Ectodermal cell (in vitro differentiated cells): ENCODE results near the gene CBX6.

Experiments used
- H3K27ac ChIP-seq: 2 replicates; pipeline ENCODE4 v1.7.0; 2013; ENCODE audit warnings: mild to moderate bottlenecking, low read depth, low read length; ENCODE audit not compliant: insufficient read depth, poor library complexity, severe bottlenecking
- H3K27me3 ChIP-seq: 2 replicates; pipeline ENCODE4 v1.7.0; 2013; ENCODE audit warnings: mild to moderate bottlenecking, low read length; ENCODE audit not compliant: insufficient read depth, control insufficient read depth, poor library complexity, severe bottlenecking
- H3K36me3 ChIP-seq: one replicate; pipeline ENCODE4 v1.7.0; 2013; ENCODE audit warnings: low read length; ENCODE audit not compliant: control insufficient read depth, insufficient read depth
- H3K4me1 ChIP-seq: one replicate; pipeline ENCODE4 v1.7.0; 2013; ENCODE audit warnings: low read length; ENCODE audit not compliant: control insufficient read depth, insufficient read depth
- H3K4me3 ChIP-seq: 2 replicates; pipeline ENCODE4 v1.7.0; 2013; ENCODE audit warnings: low read depth, low read length, control low read depth; ENCODE audit not compliant: insufficient read depth
- H3K9me3 ChIP-seq: 2 replicates; pipeline ENCODE4 v1.7.0; 2013; ENCODE audit warnings: mild to moderate bottlenecking, low read length, moderate library complexity; ENCODE audit not compliant: control insufficient read depth
- WGBS, 2 experiments: methylation state at CpG; one replicate each; pipeline ENCODE4 v1.1.7; 2013; ENCODE audit warnings: missing lambda C conversion rate in 2 of 2; 5-methylcytosine and 5-hydroxymethylcytosine counted together

The CBX6 gene

DNA sequence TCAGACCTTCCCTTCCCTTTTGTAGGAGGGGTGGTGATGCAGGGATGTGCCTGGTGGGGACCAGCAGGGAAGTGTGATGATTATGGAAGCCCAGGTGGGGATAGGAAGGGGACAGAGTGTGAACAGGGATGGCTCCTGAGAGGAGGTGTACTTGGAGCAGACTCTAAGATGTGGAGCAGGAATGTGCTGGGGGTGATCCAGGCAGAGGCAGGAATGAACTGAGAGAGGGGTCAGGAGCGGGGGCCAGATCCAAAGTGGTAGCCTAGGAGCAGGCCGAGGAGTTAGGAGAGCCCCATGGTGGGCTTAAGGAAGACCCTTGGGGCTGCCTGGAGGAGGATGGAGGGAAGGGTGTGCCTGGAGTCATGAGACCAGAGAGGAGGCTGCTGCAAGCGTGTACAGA is 31.9 kb downstream of the CBX6 start:
- no peaks in the 10 kb centered on the region for H3K4me1 ChIP-seq
- no peak overlapping the region for H3K27ac ChIP-seq
- no peaks in the 10 kb centered on the region for H3K9me3 ChIP-seq
- H3K27me3 ChIP-seq, result peaks cover 57% of the 10 kb centered on the region
- no peaks in the 10 kb centered on the region for H3K36me3 ChIP-seq
- H3K4me3 ChIP-seq, result no peak overlapping the region
- WGBS, 2 experiments, result 87 to 90% methylated on average over 3 of the region's 3 CpGs

DNA sequence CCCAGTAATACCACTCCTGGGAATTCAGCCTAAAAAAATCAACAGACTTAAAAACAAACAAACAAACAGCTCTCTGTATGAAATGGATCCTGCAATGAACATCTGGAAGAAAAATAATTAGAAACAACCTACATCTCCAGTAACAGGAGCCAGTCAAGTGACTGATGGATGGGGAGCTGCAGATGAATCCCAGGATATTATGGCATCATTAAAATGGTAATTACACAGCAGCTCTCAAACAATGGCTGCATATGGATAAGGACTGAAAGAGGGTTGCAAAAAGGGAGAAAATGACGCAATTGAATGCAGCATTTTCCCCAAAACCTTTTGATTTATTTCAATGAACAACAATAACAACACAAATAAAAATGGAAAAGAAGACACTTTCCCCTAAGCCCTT is 32.3 kb downstream of the CBX6 start:
- Histone ChIP-seq H3K4me1 (no peaks in the 10 kb centered on the region), H3K27me3 (peaks cover 52% of the 10 kb centered on the region), H3K9me3 (no peaks in the 10 kb centered on the region), H3K36me3 (no peaks in the 10 kb centered on the region), H3K4me3 (no peak overlapping the region), H3K27ac (no peak overlapping the region)
- 80 to 82% methylated on average over 1 of the region's 1 CpG for WGBS, 2 experiments

- H3K4me3 ChIP-seq, result no peak overlapping the region
- H3K9me3 ChIP-seq, result no peaks in the 10 kb centered on the region
- peaks cover 35% of the 10 kb centered on the region for H3K27me3 ChIP-seq
- H3K4me1 ChIP-seq, result no peaks in the 10 kb centered on the region
- H3K27ac ChIP-seq, result no peak overlapping the region
- no peaks in the 10 kb centered on the region for H3K36me3 ChIP-seq
- WGBS, 2 experiments, result 91 to 92% methylated on average over 6 of the region's 6 CpGs
These were observed 34.5 kb downstream of the CBX6 start for GRCh38 chr22:38837414-38837928.

GRCh38 chr22:38835888-38836301 is 36.1 kb downstream of the CBX6 start:
- H3K9me3 ChIP-seq, result no peaks in the 10 kb centered on the region
- no peaks in the 10 kb centered on the region for H3K36me3 ChIP-seq
- no peak overlapping the region for H3K27ac ChIP-seq
- H3K4me1 ChIP-seq, result no peaks in the 10 kb centered on the region
- no peak overlapping the region for H3K4me3 ChIP-seq
- WGBS, 2 experiments, result 46 to 51% methylated on average over 19 of the region's 19 CpGs
- peaks cover 19% of the 10 kb centered on the region for H3K27me3 ChIP-seq

GRCh38 chr22:38834991-38835390 is 37.0 kb downstream of the CBX6 start:
- Histone ChIP-seq H3K4me1 (no peaks in the 10 kb centered on the region), H3K36me3 (no peaks in the 10 kb centered on the region), H3K4me3 (no peak overlapping the region), H3K9me3 (no peaks in the 10 kb centered on the region), H3K27me3 (peaks cover 10% of the 10 kb centered on the region), H3K27ac (no peak overlapping the region)
- 96 to 99% methylated on average over 5 of the region's 5 CpGs for WGBS, 2 experiments

DNA sequence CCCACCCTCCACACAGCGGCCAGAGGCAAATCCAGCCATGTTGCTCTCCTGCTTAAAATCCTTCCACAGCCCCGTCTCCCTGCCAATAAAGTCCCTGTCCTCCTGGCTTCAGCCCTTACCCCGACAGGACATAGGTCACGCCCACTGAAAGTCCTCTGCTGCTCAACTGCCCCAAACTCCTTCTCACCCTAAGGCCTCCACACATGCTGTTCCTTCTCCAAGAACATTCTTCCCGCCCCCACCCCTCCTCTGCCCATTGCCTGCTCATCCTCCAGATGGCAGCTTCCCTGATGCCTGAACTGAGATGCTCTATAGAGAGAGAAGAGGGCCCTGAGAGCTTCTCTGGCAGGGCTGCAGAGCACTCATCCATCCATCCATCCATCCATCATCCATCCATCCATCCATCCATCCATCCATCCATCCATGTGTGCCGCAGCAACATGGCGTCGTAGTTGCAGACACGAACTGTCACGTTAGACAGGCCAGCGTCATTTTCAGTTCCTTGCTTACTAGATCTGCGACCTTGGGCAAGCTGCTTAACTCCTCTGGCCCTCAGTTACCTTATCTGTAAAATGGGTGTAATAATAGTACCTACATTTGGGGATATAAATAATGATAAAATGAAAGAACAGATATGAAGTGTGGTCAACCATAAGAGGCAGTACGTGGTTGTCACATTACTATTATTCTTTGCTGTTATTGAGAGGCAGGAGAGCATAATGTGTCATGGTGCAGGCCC is 37.6 kb downstream of the CBX6 start:
- Histone ChIP-seq H3K27ac (no peak overlapping the region), H3K27me3 (peaks cover 10% of the 10 kb centered on the region), H3K4me1 (no peaks in the 10 kb centered on the region), H3K9me3 (no peaks in the 10 kb centered on the region), H3K4me3 (no peak overlapping the region), H3K36me3 (no peaks in the 10 kb centered on the region)
- 89 to 91% methylated on average over 13 of the region's 13 CpGs for WGBS, 2 experiments

DNA sequence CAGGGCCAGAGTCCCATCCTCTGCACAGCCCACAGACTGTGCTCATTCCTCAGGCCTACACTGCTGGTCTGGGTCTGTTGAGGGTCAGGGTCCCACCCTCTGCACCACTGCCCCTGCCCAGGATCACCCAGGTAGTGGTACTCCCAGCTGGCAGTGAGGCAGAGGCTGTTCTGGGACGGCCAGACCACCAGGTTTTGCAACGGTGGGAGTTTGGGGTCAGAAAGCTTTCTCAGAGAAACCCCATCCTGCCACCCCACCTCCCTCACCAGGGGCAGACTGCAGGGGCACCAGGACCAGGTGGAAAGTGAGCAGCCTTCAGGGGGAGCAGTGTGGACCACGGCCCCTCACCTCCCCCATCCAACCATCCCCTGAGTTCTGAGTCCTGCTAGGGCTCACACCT is 39.0 kb downstream of the CBX6 start:
- H3K36me3 ChIP-seq, result no peaks in the 10 kb centered on the region
- no peak overlapping the region for H3K4me3 ChIP-seq
- peaks cover 10% of the 10 kb centered on the region for H3K27me3 ChIP-seq
- 83 to 93% methylated on average over 3 of the region's 3 CpGs for WGBS, 2 experiments
- H3K4me1 ChIP-seq, result no peaks in the 10 kb centered on the region
- no peak overlapping the region for H3K27ac ChIP-seq
- H3K9me3 ChIP-seq, result no peaks in the 10 kb centered on the region

DNA sequence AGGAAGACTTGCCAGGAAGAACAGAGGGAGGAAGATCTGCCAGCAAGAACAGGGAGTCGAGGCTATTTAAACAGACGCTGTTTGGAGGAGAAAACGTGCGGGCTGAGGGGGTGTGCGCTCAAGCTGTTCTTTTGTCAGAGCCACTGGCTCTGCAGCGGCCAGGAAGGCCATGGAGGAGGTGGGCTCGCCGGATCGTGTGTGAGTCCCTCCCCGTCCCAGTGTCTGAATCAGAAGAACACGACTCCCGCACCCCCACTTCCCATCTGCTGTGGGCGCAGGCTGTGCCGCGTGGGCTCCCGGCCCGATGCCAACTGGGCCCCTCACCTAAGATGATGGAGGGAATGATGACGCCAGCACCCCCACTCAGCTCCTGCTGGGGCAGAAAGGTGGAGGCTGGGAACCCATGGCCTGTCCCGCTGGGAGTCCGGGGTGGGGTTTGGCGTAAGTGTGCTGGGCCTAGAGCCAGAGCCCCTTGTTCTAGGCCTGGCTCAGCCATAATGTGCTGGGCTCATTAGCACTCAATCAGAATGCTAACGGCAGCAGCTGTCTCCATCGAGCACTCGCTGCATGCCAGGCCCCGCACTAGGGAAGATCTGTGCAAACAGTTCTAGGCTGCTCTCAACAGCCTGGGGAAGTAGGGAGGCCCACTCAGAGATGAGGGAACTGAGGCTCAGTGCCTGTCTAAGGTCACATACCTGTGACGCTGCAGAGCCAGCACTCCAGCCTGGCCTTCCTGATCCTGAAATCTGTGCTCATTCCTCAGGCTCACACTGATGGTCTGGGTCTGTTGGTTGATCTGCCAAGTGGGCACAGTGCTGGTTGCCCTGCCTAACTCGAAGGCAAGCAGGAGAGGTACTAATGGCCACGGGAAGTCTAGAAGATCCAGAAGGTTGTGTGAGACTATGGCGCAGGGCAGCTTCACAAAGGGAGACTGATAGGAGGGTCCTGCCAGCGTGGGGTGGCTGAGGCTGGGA is 39.7 kb downstream of the CBX6 start:
- Histone ChIP-seq H3K9me3 (no peaks in the 10 kb centered on the region), H3K4me1 (no peaks in the 10 kb centered on the region), H3K27ac (no peak overlapping the region), H3K27me3 (peaks cover 10% of the 10 kb centered on the region), H3K36me3 (no peaks in the 10 kb centered on the region), H3K4me3 (no peak overlapping the region)
- WGBS, 2 experiments, result 85% methylated on average over 30 of the region's 30 CpGs

- Histone ChIP-seq H3K4me3 (no peak overlapping the region), H3K36me3 (no peaks in the 10 kb centered on the region), H3K27ac (no peak overlapping the region), H3K4me1 (no peaks in the 10 kb centered on the region), H3K9me3 (no peaks in the 10 kb centered on the region), H3K27me3 (peaks cover 10% of the 10 kb centered on the region)
- WGBS, 2 experiments, result 93 to 95% methylated on average over 16 of the region's 16 CpGs
These were observed 40.7 kb downstream of the CBX6 start for GRCh38 chr22:38831166-38831945.

- WGBS, 2 experiments, result 87 to 90% methylated on average over 7 of the region's 7 CpGs
- Histone ChIP-seq H3K36me3 (no peaks in the 10 kb centered on the region), H3K4me1 (no peaks in the 10 kb centered on the region), H3K9me3 (no peaks in the 10 kb centered on the region), H3K27me3 (peaks cover 4% of the 10 kb centered on the region), H3K27ac (no peak overlapping the region), H3K4me3 (no peak overlapping the region)
These were observed 41.2 kb downstream of the CBX6 start for GRCh38 chr22:38830845-38831108.
